ENCODE data around the gene GLYATL3. TPM values are rescaled to one million over a fixed set of nuclear protein-coding genes. Genes with fewer than 3 reads are reported as not detected.

Gene GLYATL3
- total RNA-seq, 1 donor from 2014 or later: not detected

GRCh38 chr6:49558238-49558637, 58.5 kb downstream of the GLYATL3 start:
- Mint-ChIP-seq H3K36me3 (ENCODE audit: low read depth, unreplicated experiment) (no peaks in the 10 kb centered on the region), H3K4me1 (ENCODE audit: unreplicated experiment) (no peaks in the 10 kb centered on the region), H3K9me3 (ENCODE audit: unreplicated experiment) (no peaks in the 10 kb centered on the region), H3K27ac (ENCODE audit: unreplicated experiment) (no peak overlapping the region), H3K27me3 (ENCODE audit: unreplicated experiment) (no peaks in the 10 kb centered on the region), H3K4me3 (ENCODE audit: unreplicated experiment) (no peak overlapping the region)
- no peak for DNase-seq (ENCODE audit: low spot score)
- TF ChIP-seq CTCF (IDR thresholded peaks at IDR 0.05; ENCODE audit: unreplicated experiment): no peak

GRCh38 chr6:49563006-49563886, 63.5 kb downstream of the GLYATL3 start:
- no peaks in the 10 kb centered on the region for H3K9me3 Mint-ChIP-seq (ENCODE audit: unreplicated experiment)
- no peak overlapping the region for H3K4me3 Mint-ChIP-seq (ENCODE audit: unreplicated experiment)
- no peak for TF ChIP-seq CTCF (IDR thresholded peaks at IDR 0.05; ENCODE audit: unreplicated experiment)
- no peak overlapping the region for H3K27ac Mint-ChIP-seq (ENCODE audit: unreplicated experiment)
- no peak for DNase-seq (ENCODE audit: low spot score)
- peaks cover 5% of the 10 kb centered on the region for H3K36me3 Mint-ChIP-seq (ENCODE audit: low read depth, unreplicated experiment)
- peaks cover 12% of the 10 kb centered on the region for H3K4me1 Mint-ChIP-seq (ENCODE audit: unreplicated experiment)
- peaks cover 3% of the 10 kb centered on the region for H3K27me3 Mint-ChIP-seq (ENCODE audit: unreplicated experiment)

- Mint-ChIP-seq H3K4me1 (ENCODE audit: unreplicated experiment) (peaks cover 12% of the 10 kb centered on the region), H3K27me3 (ENCODE audit: unreplicated experiment) (peaks cover 3% of the 10 kb centered on the region), H3K27ac (ENCODE audit: unreplicated experiment) (no peak overlapping the region), H3K9me3 (ENCODE audit: unreplicated experiment) (no peaks in the 10 kb centered on the region), H3K4me3 (ENCODE audit: unreplicated experiment) (no peak overlapping the region), H3K36me3 (ENCODE audit: low read depth, unreplicated experiment) (peaks cover 5% of the 10 kb centered on the region)
- DNase-seq (ENCODE audit: low spot score): no peak
- no peak for TF ChIP-seq CTCF (IDR thresholded peaks at IDR 0.05; ENCODE audit: unreplicated experiment)
Observed at GRCh38 chr6:49564552-49564951, 64.8 kb downstream of the GLYATL3 start.

GRCh38 chr6:49565261-49565660, 65.5 kb downstream of the GLYATL3 start:
- H3K36me3 Mint-ChIP-seq (ENCODE audit: low read depth, unreplicated experiment): peaks cover 5% of the 10 kb centered on the region
- H3K4me1 Mint-ChIP-seq (ENCODE audit: unreplicated experiment): peaks cover 12% of the 10 kb centered on the region
- H3K27ac Mint-ChIP-seq (ENCODE audit: unreplicated experiment): no peak overlapping the region
- H3K27me3 Mint-ChIP-seq (ENCODE audit: unreplicated experiment): peaks cover 3% of the 10 kb centered on the region
- no peak for DNase-seq (ENCODE audit: low spot score)
- TF ChIP-seq CTCF (IDR thresholded peaks at IDR 0.05; ENCODE audit: unreplicated experiment): no peak
- H3K4me3 Mint-ChIP-seq (ENCODE audit: unreplicated experiment): no peak overlapping the region
- no peaks in the 10 kb centered on the region for H3K9me3 Mint-ChIP-seq (ENCODE audit: unreplicated experiment)

- no peak for DNase-seq (ENCODE audit: low spot score)
- Mint-ChIP-seq H3K9me3 (ENCODE audit: unreplicated experiment) (no peaks in the 10 kb centered on the region), H3K4me1 (ENCODE audit: unreplicated experiment) (peaks cover 16% of the 10 kb centered on the region), H3K36me3 (ENCODE audit: low read depth, unreplicated experiment) (peaks cover 5% of the 10 kb centered on the region), H3K4me3 (ENCODE audit: unreplicated experiment) (no peak overlapping the region), H3K27me3 (ENCODE audit: unreplicated experiment) (peaks cover 3% of the 10 kb centered on the region), H3K27ac (ENCODE audit: unreplicated experiment) (no peak overlapping the region)
- TF ChIP-seq CTCF (IDR thresholded peaks at IDR 0.05; ENCODE audit: unreplicated experiment): no peak
Observed at GRCh38 chr6:49565855-49566254, 66.1 kb downstream of the GLYATL3 start.
